M059J (cell line): Measurements from ENCODE around the gene TMEM98. TPM values are rescaled to one million over a fixed set of nuclear protein-coding genes. Genes with fewer than 3 reads are reported as not detected.
"Not testable (repeated sequence)": the region's sequence is repeated elsewhere in the genome, so short reads cannot be mapped to it uniquely, and the experiment has no call there.

ENCODE experiments used
- DNase-seq: peaks from one replicate; pipeline ENCODE4 v3.0.0-alpha.2; 2012; ENCODE audit warnings: low read depth
- total RNA-seq: library from RNA; depleted of rRNA; stranded (reverse); fragments of >200 nt; shearing (Covaris generic); gene quantifications from 2 replicates; pipeline ENCODE4 v1.2.3, GENCODE V29; 2014; rRNA removed

TMEM98 gene
- total RNA-seq, 1 experiment from 2014 or later, result 0.22 TPM

GRCh38 chr17:32980230-32980629 is 52.3 kb downstream of the TMEM98 start:
- no peak for DNase-seq

GRCh38 chr17:32981611-32982010 is 53.7 kb downstream of the TMEM98 start:
- not testable (repeated sequence) for DNase-seq

- DNase-seq, result no peak
Observed at GRCh38 chr17:32985050-32985756, 57.2 kb downstream of the TMEM98 start.

GRCh38 chr17:32987453-32987805 is 59.5 kb downstream of the TMEM98 start:
- DNase-seq, result not testable (repeated sequence)

GRCh38 chr17:32987868-32988267 is 59.9 kb downstream of the TMEM98 start:
- not testable (repeated sequence) for DNase-seq

GRCh38 chr17:32988481-32989101 is 60.6 kb downstream of the TMEM98 start:
- no peak for DNase-seq

- no peak for DNase-seq
Observed at GRCh38 chr17:32992321-32993033, 64.5 kb downstream of the TMEM98 start.

- no peak for DNase-seq
Observed at GRCh38 chr17:32993977-32994376, 66.0 kb downstream of the TMEM98 start.

Other genes with a start within 250 kb of the TMEM98 start
- gene MYO1D, start 51.0 kb upstream of the TMEM98 start, total RNA-seq, result 0.07 and 1.8 TPM in 2 replicates
- not detected in 2 replicates for gene SPACA3, start 63.7 kb downstream of the TMEM98 start, total RNA-seq